Measurements from ENCODE around the gene LBHD2.

The LBHD2 gene

GRCh38 chr14:103055695-103056094 lies 28.3 kb upstream of the LBHD2 start:
- DNase-seq (ENCODE audit: low read depth) = peak; percentile 65
- TF ChIP-seq CTCF (IDR thresholded peaks at IDR 0.05; ENCODE audit: low read length, missing control alignments) = no peak
- H3K4me3 ChIP-seq (replicated peaks; ENCODE audit: low read depth, low read length) = peak overlapping the region; percentile 80

- peak; percentile 73 for DNase-seq (ENCODE audit: low read depth)
- TF ChIP-seq CTCF (IDR thresholded peaks at IDR 0.05; ENCODE audit: low read length, missing control alignments) = no peak
- peak overlapping the region; percentile 80 for H3K4me3 ChIP-seq (replicated peaks; ENCODE audit: low read depth, low read length)
Observed at GRCh38 chr14:103056322-103057027, 27.5 kb upstream of the LBHD2 start.

- peak overlapping the region; percentile 80 for H3K4me3 ChIP-seq (replicated peaks; ENCODE audit: low read depth, low read length)
- peak; percentile 22 for DNase-seq (ENCODE audit: low read depth)
- TF ChIP-seq CTCF (IDR thresholded peaks at IDR 0.05; ENCODE audit: low read length, missing control alignments) = no peak
Observed at GRCh38 chr14:103057028-103057371, 27.0 kb upstream of the LBHD2 start.

- H3K4me3 ChIP-seq (replicated peaks; ENCODE audit: low read depth, low read length) = peak within 1 kb of the TSS; percentile 80
- TF ChIP-seq CTCF (IDR thresholded peaks at IDR 0.05; ENCODE audit: low read length, missing control alignments) = no peak
- peak; percentile 92 for DNase-seq (ENCODE audit: low read depth)
Observed at GRCh38 chr14:103057372-103058163, 26.4 kb upstream of the LBHD2 start, which contains the start of gene CDC42BPB. CDC42BPB (minus strand) TSS chr14:103057549; CDS start chr14:103057173, 376 bp downstream.

- H3K4me3 ChIP-seq (replicated peaks; ENCODE audit: low read depth, low read length) = peak overlapping the region; percentile 76
- no peak for DNase-seq (ENCODE audit: low read depth)
- no peak for TF ChIP-seq CTCF (IDR thresholded peaks at IDR 0.05; ENCODE audit: low read length, missing control alignments)
Observed at GRCh38 chr14:103058164-103059055, 25.6 kb upstream of the LBHD2 start.

- no peak for DNase-seq (ENCODE audit: low read depth)
- no peak overlapping the region for H3K4me3 ChIP-seq (replicated peaks; ENCODE audit: low read depth, low read length)
- no peak for TF ChIP-seq CTCF (IDR thresholded peaks at IDR 0.05; ENCODE audit: low read length, missing control alignments)
Observed at GRCh38 chr14:103059556-103059955, 24.5 kb upstream of the LBHD2 start.

Data from fibroblast of pulmonary artery (primary cell).